Activated CD4-positive, alpha-beta T cell treated with anti-CD3 and anti-CD28 coated beads for 24 hours (primary cell): Measurements from ENCODE around the gene MTX1.
"Not testable (repeated sequence)": the region's sequence is repeated elsewhere in the genome, so short reads cannot be mapped to it uniquely, and the experiment has no call there.

ENCODE experiments used
- DNase-seq, 2 donors: peaks; one replicate each; pipeline ENCODE4 v3.0.0-alpha.2; 2020; ENCODE audit warnings: low read depth in 2 of 2

Gene MTX1, protein sequence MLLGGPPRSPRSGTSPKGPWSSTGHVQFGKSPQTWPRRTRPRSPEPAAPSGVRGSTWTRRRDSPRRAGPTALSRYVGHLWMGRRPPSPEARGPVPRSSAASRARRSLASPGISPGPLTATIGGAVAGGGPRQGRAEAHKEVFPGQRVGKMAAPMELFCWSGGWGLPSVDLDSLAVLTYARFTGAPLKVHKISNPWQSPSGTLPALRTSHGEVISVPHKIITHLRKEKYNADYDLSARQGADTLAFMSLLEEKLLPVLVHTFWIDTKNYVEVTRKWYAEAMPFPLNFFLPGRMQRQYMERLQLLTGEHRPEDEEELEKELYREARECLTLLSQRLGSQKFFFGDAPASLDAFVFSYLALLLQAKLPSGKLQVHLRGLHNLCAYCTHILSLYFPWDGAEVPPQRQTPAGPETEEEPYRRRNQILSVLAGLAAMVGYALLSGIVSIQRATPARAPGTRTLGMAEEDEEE

DNA sequence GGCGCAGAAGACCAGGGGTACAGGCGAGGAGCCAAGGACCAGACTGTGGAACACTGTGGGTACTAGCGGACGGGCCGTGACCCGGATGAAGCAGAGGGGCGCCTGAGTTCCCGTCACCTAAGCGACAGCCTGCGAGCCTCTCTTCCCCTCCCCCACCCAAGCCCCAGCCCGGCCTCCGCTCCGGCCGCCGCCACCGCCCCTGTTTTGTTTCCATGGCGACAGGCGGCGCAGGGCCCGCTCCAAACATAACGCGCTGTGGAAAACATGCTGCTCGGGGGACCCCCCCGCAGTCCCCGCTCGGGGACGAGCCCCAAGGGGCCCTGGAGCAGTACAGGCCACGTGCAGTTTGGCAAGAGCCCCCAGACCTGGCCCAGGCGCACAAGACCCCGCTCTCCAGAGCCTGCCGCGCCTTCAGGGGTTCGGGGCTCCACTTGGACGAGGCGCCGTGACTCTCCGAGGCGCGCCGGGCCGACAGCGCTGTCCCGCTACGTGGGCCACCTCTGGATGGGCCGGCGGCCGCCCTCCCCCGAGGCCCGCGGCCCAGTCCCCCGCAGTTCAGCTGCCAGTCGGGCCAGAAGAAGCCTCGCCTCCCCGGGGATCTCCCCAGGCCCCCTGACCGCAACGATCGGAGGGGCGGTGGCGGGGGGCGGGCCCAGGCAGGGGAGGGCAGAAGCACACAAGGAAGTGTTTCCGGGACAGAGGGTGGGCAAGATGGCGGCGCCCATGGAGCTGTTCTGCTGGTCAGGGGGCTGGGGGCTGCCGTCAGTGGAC lies at the start of gene MTX1:
Gene MTX1, plus strand, starts transcription at position 155 of the 771 bp plus-strand sequence. Its CDS starts 110 bp downstream, at position 265.
- peak; percentile 79 to 81 for DNase-seq

DNA sequence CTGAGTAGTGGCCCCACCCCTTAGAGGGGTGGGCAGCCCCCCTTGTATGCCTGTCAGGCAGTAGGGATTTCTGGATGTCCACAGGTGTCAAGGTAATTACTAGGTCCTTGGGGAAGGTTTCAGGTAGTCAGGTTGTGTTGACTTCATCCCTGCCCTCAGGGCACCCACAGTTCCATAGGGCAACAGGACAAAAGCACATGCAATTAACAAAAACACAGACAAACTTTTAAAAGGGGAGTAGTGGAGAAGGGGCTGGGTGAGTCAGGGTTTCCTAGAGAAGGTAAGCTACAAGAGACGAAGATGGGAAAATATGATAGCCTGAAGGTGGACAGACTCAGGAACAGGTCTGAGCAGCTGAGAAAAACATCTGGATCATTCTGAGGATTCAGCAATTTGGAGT lies 49.5 kb upstream of the MTX1 start:
- no peak for DNase-seq

DNA sequence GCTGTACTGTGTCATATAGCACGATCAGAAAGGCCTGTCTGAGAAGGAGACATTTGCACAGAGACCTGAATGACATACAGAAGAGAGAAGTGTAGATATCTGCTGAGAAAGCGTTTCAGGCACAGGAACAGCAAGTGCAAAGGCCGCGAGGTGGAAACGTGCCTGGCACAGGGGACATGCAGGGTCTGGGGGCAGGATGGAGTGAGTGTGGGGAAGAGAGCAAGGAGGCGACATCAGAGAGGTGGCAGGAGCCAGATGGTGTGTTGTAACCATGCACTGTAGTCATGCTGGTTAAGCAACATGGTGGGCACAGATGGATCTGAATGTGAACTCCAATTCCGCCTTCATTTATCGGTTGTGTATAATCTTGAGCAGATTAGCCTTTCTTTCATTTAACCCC lies 48.4 kb upstream of the MTX1 start:
- DNase-seq = no peak

- DNase-seq = not testable (repeated sequence)
Measured at GRCh38 chr1:155162631-155163030, 45.9 kb upstream of the MTX1 start.

DNA sequence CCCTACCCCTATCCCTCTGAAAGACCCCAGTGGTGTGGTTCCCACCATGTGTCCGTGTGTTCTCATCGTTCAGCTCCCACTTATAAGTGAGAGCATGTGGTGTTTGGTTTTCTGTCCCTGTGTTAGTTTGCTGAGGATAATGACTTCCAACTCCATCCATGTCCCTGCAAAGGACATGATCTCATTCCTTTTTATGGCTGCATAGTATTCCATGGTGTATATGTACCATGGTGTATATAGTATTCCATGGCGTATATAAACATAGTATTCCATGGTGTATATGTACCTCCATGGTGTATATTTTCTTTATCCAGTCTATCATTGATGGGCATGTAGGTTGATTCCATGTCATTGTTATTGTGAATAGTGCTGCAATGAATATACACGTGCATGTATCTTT lies 44.7 kb upstream of the MTX1 start:
- DNase-seq = not testable (repeated sequence)

GRCh38 chr1:155164625-155165024 lies 43.9 kb upstream of the MTX1 start:
- DNase-seq = not testable (repeated sequence)

DNA sequence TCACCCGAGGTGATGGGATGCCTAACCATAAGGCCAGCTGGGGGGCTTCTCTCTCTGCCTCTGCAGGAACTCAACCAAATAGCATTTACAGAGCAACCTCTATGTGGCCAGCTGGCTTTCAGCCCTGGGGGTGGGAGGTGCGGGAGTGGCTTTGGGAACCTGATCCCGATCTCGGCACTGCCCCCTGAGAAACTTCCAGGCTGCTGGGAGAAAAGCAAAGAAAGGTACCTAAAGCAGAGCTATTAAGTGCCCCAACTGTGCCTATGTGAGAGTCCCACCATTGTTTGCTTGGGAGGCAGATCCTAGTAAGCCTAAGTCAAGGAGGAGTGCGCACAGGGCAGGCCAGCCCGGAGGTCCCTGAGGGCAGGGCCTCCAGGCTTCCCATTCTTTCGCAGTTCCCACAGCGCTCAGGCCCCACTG lies 42.4 kb upstream of the MTX1 start:
- DNase-seq = no peak

GRCh38 chr1:155166471-155167165 lies 41.9 kb upstream of the MTX1 start:
- no peak for DNase-seq

DNA sequence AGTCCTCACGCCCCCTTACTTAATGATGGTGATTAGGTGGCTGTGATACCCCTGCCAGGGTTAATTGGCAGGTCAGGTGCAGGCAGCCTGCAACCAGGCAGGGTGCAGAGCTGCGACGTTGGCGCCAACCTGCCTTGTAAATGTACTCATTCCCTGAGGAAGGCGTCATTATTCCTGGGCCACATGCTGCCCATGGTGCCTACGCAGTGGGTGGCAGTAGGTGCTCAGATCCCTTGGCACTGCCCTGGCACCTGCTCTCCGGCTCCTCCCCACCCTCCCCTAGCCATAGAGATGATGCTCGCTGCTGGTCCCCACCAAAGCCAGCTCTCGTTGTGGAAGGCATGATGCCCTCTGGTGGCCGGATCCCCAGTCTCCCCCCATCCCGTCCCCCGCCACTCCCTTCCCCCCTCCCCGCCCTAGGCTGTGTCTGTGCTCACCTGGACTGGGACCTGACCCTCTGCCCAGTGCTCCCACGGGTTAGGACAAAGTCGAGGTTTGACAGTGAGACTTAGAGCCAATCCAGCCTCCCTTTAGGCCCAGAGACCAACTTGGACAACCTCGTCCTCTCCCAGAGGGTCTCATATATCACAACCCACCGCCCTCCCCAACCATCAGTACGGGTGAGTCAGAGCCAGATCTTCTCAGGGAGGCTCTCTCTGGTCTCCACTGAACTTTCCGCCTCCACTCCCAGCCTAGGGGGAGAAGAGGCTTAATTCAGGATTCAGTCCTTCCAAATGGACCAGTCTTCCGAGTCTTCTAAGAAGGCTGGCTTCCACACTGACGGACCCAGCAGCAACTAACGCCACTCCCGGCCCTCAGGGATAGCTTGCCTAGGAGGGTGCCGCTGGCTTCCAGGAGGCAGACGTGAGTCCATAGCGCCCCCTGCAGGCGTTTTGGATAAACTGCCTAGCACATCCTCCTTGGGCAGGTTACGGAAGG lies 41.1 kb upstream of the MTX1 start:
- peak; percentile 85 to 89 for DNase-seq

DNA sequence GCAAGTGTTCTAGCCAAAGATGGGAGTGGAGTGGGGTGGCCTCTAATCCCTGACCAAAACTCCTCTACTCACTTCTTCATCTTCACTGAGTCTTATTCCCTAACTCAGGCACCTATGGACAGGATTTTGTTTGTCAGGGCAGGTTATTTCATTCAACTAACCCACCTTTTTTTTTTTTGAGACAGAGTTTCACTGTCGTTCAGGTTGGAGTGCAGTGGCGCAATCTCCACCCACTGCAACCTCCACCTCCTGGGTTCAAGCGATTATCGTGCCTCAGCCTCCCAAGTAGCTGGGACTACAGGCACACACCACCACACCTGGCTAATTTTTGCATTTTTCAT lies 40.4 kb upstream of the MTX1 start:
- DNase-seq = not testable (repeated sequence)

DNA sequence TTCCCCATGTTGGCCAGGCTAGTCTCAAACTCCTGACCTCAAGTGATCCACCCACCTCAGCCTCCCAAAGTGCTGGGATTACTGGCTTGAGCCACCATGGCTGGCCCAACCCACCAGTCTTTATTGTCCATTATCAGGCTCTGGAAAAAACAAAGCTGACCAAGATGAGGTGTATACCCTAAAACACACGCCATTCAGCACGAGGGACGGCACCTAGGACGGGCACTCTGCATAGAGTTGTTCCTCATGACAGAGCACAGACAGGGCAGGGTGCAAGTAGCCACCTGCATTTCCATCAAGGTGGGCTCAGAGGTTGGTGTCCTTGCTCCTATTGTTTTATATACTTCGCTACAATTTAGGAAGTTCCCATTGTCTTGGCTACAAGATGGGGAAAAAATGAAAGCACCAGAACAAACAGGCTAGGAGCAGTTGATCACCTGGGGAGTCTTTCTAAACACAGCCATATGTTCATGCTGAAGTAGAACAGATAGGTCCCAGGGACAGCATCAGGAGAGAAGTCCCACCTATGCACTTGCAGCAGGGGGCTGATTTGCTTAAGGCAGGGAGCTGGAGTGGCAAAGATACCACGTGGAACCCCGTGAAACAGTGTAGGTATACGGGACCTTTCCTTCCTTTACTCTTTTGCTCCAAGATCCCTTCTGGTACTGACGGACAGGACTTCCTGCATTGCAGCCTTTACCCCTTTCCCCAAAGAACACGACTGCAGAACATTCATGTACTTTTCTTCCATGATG lies 39.9 kb upstream of the MTX1 start:
- DNase-seq = no peak

GRCh38 chr1:155169541-155169940 lies 39.0 kb upstream of the MTX1 start:
- no peak for DNase-seq

GRCh38 chr1:155170101-155170785 lies 38.3 kb upstream of the MTX1 start:
- DNase-seq = no peak

DNA sequence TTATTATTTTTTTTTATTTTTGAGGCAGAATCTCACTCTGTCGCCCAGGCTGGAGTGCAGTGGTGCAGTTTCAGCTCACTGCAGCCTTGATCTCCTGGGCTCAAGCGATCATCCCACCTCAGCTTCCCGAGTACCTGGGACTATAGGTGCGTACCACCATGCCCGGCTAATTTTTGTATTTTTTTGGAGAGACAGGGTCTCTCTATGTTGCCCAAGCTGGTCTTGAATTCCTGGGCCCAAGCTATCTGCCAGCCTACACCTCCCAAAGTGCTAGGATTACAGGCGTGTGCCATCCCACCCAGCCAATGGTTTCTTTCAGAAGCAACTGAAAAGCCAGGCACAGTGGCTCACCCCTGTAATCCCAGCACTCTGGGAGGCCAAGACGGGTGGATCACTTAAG lies 37.7 kb upstream of the MTX1 start:
- DNase-seq = no peak

- no peak for DNase-seq
Measured at GRCh38 chr1:155171836-155172731, 36.4 kb upstream of the MTX1 start.

GRCh38 chr1:155172732-155173477 lies 35.6 kb upstream of the MTX1 start, which contains the start of gene KRTCAP2:
Gene KRTCAP2 (minus strand): TSS chr1:155173304. CDS start chr1:155173224, 80 bp downstream.
- peak; percentile 86 to 93 for DNase-seq

DNA sequence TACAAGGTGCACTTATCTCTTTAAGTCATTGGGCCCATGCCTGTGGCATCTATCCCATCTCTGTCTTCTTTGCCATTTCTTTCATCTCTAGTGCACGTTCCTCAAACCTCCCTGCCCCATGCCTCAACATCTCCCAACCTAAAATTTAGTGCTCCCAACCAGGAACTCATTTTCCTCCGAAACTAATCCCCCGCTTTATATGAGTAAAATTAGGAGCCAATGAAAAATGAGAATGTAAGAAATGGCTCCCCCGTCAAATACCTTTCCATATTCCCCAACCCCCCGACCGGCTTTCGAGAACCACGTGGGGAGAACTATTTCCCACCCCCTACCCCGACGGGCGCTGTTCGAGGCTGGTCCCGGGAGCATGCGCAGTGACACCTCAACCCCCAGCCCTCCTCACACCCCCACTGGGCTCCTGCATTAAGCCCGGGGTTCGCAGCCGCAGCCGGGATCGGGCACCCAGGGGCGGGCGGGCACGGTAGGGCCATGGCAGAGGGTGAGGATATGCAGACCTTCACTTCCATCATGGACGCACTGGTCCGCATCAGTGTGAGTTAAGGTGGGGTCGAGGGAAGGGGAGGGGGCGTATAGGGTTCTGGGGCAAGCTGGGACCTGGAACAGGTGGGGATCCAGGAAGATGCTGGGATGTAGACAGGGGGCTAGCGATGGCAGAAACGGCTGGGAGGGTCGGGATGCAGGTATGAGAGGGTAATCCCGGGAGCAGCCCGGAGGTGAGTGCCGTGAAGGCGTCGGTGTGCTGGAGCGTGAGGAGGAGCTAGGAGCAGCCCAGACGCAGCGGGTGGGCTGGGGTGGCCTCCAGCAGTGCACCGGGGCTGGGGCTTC lies 34.8 kb upstream of the MTX1 start, which contains the start of gene TRIM46:
Gene TRIM46, plus strand, starts transcription at position 372 of the 846 bp plus-strand sequence. Its CDS starts 118 bp downstream, at position 490.
- peak; percentile 64 to 68 for DNase-seq
